Stimulated activated CD4-positive, alpha-beta T cell treated with anti-CD3 and anti-CD28 coated beads, Interleukin-12 subunit alpha, Interleukin-12 subunit beta, amount 100 ng/mL, for 48 hours (primary cell): ENCODE results near the gene STK32C.
"Not testable (repeated sequence)": the region's sequence is repeated elsewhere in the genome, so short reads cannot be mapped to it uniquely, and the experiment has no call there.

ENCODE experiments used
- DNase-seq, 3 donors: peaks; one replicate each; pipeline ENCODE4 v3.0.0-alpha.2; 2020; ENCODE audit warnings: low read depth in 2 of 3, low spot score in 1 of 3

The STK32C gene

GRCh38 chr10:132220996-132221395 is 86.8 kb downstream of the STK32C start:
- DNase-seq, result not testable (repeated sequence)

- DNase-seq, result no peak
Measured at GRCh38 chr10:132220061-132220460, 87.7 kb downstream of the STK32C start.

DNA sequence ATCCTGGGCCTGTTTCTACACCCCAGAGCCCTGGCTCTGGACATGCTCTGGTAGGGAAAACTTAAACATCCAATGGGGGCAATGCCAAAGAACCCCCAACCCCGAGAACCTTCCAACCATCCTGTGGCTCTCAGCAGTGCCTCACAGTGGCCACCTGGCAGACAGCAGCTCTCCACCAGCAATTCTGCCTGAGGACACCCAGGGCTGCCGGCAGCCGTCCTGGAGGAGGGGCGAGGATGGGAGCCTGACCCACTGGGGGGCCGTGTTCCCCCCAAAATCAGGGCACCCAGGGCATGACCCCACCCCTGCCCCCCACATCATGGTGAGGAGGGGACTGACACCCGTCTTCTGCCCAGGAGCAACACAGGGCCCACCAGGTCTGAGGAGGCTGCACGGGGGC is 88.3 kb downstream of the STK32C start:
- DNase-seq, result no peak

- not testable (repeated sequence) for DNase-seq
Measured at GRCh38 chr10:132216441-132216840, 91.3 kb downstream of the STK32C start.

DNA sequence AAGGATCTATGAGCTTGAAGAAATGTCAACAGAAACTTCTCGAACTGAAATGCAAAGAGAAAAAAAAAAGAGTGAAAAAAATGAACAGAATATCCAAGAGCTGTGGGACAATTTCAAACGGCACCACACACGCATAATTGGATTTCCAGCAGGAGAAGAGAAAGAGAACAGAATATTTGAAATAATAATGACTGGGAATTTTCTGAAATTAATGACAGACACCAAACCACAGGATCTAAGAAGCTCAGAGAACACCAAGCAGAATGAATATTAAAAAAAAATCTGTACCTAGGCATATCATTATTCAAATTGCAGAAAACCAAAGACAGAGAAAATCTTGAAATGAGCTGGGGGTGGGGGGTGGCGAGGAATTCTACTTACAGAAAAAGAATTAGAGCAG is 93.8 kb downstream of the STK32C start:
- no peak for DNase-seq

GRCh38 chr10:132212816-132213215 is 94.9 kb downstream of the STK32C start:
- DNase-seq, result no peak

- DNase-seq, result no peak
Measured at GRCh38 chr10:132211246-132211645, 96.5 kb downstream of the STK32C start.

DNA sequence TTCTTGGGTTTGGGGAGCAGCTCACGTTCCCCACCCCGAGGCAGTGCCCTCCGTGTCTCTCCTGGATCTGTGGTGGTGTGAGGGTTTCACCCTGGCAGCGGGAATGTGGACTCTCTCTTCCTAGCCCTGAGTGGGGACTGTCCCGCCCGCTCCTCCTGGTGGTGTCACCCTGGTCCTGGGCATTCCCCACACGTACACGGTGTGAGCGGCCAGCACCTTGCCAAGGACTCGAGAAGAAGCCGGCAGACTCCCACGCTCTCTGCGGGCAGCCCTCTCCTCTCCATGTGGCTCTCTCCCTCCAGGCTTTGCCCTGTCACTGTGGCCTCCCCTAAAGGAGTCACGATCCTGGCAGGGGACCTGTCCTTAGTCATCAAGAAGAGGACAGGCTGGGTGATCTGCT is 97.0 kb downstream of the STK32C start:
- no peak for DNase-seq

GRCh38 chr10:132209978-132210530 is 97.7 kb downstream of the STK32C start:
- DNase-seq, result no peak

DNA sequence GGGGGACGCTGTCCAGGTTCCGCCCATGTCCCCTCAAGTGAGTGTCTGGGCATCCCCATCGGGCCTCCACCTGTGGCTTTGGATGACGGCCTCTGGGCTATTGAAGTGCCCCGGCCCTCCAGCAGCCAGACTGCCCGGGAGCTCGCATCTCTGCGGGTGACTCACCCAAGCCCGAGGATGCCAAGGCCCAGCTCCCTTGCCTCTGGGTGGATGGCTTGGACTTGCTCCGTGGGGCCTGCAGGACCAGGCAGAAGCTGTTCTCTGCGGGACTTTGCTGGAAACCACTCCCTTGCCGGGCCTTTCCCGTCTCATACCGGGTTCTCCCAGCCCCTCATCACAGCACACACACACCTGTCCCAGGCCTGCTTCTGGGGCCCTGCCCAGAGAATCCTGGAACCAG is 98.6 kb downstream of the STK32C start:
- no peak for DNase-seq

DNA sequence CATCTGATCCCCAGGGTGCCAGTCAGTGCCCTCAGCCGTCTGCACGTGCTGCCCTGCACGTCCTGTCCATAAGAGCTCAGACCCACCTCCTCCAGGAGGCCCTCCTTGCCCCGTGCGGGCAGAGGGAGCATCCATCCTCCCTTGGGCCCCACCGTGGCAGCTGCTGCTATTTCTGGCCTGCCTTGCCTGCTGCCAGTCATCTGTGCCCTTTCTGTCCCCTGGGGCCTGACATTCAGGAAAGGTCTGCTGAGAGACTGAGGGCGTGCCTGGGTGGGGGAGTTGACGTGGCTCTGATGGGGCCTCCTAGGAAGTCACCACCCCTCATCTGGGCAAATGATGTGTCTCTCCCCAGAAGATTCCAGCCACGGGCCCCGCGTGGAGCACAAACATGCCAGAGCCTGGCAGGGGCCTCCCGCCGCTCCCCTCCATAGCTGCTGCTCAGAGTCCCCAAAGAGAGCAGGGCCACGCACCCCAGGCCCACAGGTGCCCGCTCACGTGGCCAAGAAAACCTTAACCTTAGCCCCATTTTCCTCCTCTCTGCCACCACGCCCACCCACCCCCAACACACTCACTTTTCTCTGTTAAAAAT is 99.2 kb downstream of the STK32C start:
- no peak for DNase-seq

DNA sequence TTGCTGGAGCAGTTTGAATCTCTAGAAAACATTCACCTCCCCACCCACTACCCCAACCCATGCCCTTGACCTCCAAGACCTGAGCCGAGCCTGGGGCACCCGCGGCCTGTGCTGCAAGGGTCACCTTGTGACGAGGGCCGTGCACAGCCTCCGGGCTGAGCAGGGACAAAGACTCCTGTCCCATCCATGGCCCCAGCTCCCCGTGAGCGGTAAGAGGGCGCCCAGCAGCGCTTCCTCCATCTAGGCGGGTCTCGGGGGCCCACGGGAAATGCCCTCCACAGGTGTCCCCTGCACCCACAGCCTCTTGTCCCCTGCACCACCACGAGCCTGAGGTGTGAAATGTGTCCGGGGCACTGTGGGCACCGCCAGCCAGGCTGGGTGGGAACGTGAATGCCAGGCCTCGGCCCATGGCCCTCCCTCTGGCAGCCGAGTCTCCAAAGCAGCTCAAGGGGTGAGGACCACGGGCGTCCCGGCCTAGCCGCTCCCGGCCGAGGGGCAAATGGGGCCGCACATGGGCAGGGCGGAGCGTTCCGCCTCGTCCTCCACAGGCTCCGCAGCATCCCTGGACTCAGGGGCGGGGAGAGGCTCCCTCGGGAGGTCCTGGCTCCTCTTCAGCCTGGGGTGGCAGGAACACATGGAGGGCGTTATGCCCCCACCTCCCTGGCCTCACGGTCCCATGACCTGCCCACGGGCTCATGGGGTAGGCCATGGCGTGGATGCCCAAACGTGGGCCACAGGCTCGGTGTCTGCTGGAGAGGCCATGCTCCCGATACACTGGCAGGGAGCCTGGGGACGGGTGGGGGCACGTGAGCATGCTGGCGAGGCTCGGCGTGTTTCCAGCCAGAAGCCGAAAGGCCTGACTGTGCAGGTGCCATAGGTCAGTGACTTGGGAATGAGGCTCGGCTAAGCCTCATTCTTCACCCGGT is 100.0 kb downstream of the STK32C start:
- DNase-seq, result no peak

- DNase-seq, result no peak
Measured at GRCh38 chr10:132206806-132207535, 100.8 kb downstream of the STK32C start.

GRCh38 chr10:132206377-132206745 is 101.4 kb downstream of the STK32C start:
- no peak for DNase-seq

- DNase-seq, result no peak
Measured at GRCh38 chr10:132205650-132206376, 101.9 kb downstream of the STK32C start.

DNA sequence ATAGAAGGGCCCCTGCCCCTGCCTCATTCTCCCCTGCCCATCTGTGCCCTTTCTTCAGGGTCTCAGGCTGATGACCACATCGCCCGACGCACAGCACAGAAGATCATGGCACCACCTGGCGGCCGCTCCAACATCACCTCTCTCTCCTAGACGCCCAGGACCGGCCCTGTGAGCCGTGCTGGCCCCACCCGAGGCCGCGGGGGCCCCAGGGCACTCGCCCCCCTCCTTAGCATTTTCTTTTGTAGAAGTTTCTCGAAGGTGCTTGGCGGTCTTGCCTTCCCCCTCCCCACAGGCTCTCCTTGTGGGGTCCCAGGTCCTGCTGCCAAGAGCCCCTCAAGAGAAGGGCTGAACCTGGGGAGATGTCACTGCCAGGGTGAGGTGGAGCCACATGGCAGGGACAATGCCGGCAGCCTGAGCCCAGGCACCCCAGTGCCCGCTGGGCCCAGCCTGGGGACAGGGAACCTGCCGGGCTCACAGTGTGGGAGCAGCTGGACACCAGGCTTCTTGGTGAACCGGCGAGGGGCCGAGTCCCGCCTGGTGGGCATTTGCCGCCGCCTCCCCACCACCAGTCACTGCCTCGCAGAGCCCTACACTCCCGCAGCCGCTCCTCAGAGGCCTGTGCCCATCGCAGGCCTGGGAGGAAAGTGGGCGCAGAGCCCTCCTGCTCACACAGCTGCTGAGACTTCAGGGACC is 102.8 kb downstream of the STK32C start:
- no peak for DNase-seq

DNA sequence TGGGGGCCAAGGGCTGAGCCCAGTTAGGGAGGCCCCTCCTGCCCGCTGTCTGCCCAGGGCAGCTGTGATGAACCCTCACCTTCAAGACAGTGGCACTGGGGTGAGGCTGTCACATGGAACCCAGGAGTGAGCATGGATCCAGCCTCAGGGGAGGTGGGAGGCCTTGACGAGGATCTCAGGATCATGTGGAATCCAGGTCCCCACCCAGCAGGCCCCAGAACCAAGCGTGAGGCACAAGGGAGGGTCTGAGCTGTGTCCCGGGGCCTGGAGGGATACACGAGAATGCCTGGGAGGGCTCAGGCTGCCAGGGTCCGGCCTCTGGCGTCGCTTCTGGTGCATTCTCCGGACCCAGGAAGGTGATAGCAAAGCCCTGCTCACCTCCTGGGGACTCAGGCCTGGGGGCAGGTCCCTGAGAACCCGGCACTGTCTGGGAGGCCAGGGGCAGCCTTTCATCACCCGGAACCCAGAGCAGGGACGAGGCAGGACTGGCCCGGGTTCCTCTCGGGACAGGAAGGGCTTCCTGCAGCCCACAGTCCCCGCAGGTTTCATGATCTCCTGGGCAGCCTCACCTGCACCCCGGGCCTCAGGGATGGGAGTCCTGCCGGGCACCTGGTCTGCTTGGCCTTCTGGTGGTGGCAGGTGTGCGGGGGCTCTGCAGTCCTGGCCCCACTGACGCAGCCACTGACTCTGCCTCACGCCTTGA is 103.5 kb downstream of the STK32C start:
- DNase-seq, result no peak

DNA sequence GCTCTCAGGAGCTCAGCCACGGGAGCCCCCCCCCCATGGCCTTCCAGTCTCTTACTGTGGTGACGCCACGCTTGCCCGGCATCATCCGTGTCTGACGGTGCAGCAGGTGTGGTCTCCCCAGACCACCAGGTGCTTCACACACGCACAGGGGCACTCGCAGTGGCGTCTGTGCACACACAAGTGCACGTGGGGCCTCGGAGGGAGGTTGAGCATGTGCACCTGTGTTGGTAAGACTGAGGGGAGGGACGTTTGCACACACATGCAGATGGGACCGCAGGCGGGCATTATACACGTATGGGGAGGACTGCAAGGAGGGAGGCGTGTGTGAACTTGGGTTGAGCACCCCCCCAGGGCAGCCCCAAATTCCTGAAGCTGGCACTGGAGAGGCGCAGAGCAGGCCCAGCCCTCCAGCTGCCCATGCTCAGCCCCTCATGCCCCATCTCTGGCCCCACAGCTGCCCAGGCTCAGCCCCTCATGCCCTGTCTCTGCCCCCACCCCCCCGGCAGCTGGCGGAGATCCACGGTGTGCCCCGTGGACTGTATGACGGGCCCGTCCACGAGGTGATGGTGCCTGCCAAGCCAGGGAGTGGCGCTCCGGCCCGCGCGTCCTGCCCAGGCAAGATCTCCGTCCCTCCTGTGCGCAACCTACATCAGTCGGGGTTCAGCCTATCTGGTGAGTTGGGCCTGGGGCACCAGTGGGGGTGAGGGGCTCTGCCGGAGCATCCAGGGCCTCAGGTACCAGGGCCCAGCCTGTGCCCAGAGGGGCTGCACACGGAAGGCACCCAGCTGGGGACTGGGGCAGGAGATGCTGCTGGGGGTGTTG is 104.3 kb downstream of the STK32C start:
- no peak for DNase-seq
